HFF-Myc (cell line): ENCODE measurements around the gene PACRGL.

ENCODE experiments used
- DNase-seq: peaks from one replicate; pipeline ENCODE4 v3.0.0-alpha.2; 2011; ENCODE audit warnings: low read depth; ENCODE audit errors: extremely low read depth
- H3K4me3 ChIP-seq: replicated peaks from 2 replicates; pipeline ENCODE4 v1.5.1; 2011; ENCODE audit warnings: low read depth, mild to moderate bottlenecking, control low read depth, low read length
- CTCF ChIP-seq: IDR thresholded peaks from 2 replicates; pipeline ENCODE4 v1.5.1; 2012; ENCODE audit warnings: mild to moderate bottlenecking, low read depth, low read length, control low read depth; ENCODE audit errors: missing control alignments

PACRGL gene

GRCh38 chr4:20754036-20754435, 53.8 kb downstream of the PACRGL start:
- DNase-seq: no peak
- TF ChIP-seq CTCF: no peak
- no peak overlapping the region for H3K4me3 ChIP-seq

- no peak for DNase-seq
- H3K4me3 ChIP-seq: no peak overlapping the region
- no peak for TF ChIP-seq CTCF
Measured at GRCh38 chr4:20760053-20760452, 59.8 kb downstream of the PACRGL start.

- no peak for DNase-seq
Measured at GRCh38 chr4:20761382-20761781, 61.1 kb downstream of the PACRGL start.

GRCh38 chr4:20761826-20762225, 61.6 kb downstream of the PACRGL start:
- no peak overlapping the region for H3K4me3 ChIP-seq
- no peak for DNase-seq
- no peak for TF ChIP-seq CTCF

More at GRCh38 chr4:20761382-20761781, 61.1 kb downstream of the PACRGL start:
- no peak overlapping the region for H3K4me3 ChIP-seq
- TF ChIP-seq CTCF: no peak

- H3K4me3 ChIP-seq: no peak overlapping the region
- no peak for TF ChIP-seq CTCF
- no peak for DNase-seq
Measured at GRCh38 chr4:20764366-20764992, 64.2 kb downstream of the PACRGL start.

GRCh38 chr4:20773144-20773997, 73.1 kb downstream of the PACRGL start:
- peak; percentile 58 for DNase-seq
- H3K4me3 ChIP-seq: no peak overlapping the region
- TF ChIP-seq CTCF: peak; percentile 71
